Measurements from ENCODE around the gene MTMR12. TPM values are rescaled to one million over a fixed set of nuclear protein-coding genes. Genes with fewer than 3 reads are reported as not detected.

MTMR12 gene
- total and polyA plus RNA-seq, 2 of the 13 experiments (the other 11 are each of a cell fraction or from before 2014, with no cell fraction given), result 23.4 to 36.6 TPM

DNA sequence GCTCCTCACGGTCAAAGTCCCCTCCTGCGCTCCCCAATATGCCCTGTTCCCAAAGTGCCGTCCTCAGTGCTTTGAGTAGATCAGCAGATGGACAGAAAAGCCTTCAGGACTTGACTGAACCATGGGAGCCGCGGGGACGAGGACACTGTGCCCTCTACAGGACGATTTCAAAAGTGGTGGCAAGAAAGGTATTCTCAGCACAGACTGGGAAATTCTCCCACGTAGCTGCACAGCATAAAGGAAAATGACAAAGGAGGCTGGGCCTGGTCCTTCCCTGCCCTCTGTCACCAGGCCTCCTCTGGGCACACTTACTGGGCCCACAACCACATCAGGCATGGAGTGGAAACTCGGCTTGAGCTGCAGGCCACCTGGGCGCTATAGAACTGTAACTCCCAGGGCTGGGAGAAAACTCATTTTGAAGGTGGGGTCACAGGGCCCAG lies 16.7 kb upstream of the MTMR12 start (continued):
- TF ChIP-seq, protein P1, sequence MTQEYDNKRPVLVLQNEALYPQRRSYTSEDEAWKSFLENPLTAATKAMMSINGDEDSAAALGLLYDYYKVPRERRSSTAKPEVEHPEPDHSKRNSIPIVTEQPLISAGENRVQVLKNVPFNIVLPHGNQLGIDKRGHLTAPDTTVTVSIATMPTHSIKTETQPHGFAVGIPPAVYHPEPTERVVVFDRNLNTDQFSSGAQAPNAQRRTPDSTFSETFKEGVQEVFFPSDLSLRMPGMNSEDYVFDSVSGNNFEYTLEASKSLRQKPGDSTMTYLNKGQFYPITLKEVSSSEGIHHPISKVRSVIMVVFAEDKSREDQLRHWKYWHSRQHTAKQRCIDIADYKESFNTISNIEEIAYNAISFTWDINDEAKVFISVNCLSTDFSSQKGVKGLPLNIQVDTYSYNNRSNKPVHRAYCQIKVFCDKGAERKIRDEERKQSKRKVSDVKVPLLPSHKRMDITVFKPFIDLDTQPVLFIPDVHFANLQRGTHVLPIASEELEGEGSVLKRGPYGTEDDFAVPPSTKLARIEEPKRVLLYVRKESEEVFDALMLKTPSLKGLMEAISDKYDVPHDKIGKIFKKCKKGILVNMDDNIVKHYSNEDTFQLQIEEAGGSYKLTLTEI (CRISPR knock-in tag; conservative IDR thresholded peaks at IDR 0.05), result no peak
- TF ChIP-seq ZBTB7B (CRISPR knock-in tag; IDR thresholded peaks at IDR 0.05) (no peak), GTF2F1 (IDR thresholded peaks at IDR 0.05; ENCODE audit: low read length) (no peak), NFKB2 (CRISPR knock-in tag; IDR thresholded peaks at IDR 0.05; ENCODE audit: borderline replicate concordance) (no peak), ZNF510 (CRISPR knock-in tag; IDR thresholded peaks at IDR 0.05; ENCODE audit: low read depth) (no peak), ZNF605 (CRISPR knock-in tag; IDR thresholded peaks at IDR 0.05) (no peak), ZNF263 (CRISPR knock-in tag; IDR thresholded peaks at IDR 0.05) (peak; percentile 40; the same call in 1 of the 2 replicates), GATAD2A (CRISPR knock-in tag; IDR thresholded peaks at IDR 0.05) (peak; percentile 59; the same call in 1 of the 2 replicates), PHF21A (CRISPR knock-in tag; IDR thresholded peaks at IDR 0.05) (0 out of 2 replicates have a peak, but pooled peaks have one; percentile 40), FIP1L1 (IDR thresholded peaks at IDR 0.05; ENCODE audit: borderline replicate concordance, insufficient read depth, low read depth, low read length) (no peak), HNF4G (IDR thresholded peaks at IDR 0.05; ENCODE audit: borderline replicate concordance, low read depth, low read length) (no peak), HNF4G (CRISPR knock-in tag; IDR thresholded peaks at IDR 0.05; ENCODE audit: borderline replicate concordance, low read depth) (no peak), ZNF788 (CRISPR knock-in tag; IDR thresholded peaks at IDR 0.05; ENCODE audit: borderline replicate concordance) (peak; percentile 63; the same call in 1 of the 2 replicates), IRF2 (CRISPR knock-in tag; IDR thresholded peaks at IDR 0.05) (no peak), ZNF337 (CRISPR knock-in tag; IDR thresholded peaks at IDR 0.05; ENCODE audit: borderline replicate concordance, low read depth) (no peak)
- TF ChIP-seq, protein P2, sequence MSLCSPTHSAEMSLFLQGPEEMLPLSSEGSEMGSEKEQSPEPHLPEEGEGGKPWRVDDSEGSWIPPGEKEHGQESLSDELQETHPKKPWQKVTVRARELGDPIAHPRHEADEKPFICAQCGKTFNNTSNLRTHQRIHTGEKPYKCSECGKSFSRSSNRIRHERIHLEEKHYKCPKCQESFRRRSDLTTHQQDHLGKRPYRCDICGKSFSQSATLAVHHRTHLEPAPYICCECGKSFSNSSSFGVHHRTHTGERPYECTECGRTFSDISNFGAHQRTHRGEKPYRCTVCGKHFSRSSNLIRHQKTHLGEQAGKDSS (CRISPR knock-in tag; IDR thresholded peaks at IDR 0.05; ENCODE audit: borderline replicate concordance, low read depth), result peak; percentile 61; the same call in 1 of the 2 replicates
- TF ChIP-seq, protein P3, sequence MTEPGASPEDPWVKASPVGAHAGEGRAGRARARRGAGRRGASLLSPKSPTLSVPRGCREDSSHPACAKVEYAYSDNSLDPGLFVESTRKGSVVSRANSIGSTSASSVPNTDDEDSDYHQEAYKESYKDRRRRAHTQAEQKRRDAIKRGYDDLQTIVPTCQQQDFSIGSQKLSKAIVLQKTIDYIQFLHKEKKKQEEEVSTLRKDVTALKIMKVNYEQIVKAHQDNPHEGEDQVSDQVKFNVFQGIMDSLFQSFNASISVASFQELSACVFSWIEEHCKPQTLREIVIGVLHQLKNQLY (CRISPR knock-in tag; IDR thresholded peaks at IDR 0.05), result no peak
- TF ChIP-seq, protein P4, sequence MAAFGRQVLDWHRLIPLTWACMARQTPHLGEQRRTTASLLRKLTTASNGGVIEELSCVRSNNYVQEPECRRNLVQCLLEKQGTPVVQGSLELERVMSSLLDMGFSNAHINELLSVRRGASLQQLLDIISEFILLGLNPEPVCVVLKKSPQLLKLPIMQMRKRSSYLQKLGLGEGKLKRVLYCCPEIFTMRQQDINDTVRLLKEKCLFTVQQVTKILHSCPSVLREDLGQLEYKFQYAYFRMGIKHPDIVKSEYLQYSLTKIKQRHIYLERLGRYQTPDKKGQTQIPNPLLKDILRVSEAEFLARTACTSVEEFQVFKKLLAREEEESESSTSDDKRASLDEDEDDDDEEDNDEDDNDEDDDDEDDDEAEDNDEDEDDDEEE (CRISPR knock-in tag; IDR thresholded peaks at IDR 0.05), result no peak
- TF ChIP-seq, protein P5, sequence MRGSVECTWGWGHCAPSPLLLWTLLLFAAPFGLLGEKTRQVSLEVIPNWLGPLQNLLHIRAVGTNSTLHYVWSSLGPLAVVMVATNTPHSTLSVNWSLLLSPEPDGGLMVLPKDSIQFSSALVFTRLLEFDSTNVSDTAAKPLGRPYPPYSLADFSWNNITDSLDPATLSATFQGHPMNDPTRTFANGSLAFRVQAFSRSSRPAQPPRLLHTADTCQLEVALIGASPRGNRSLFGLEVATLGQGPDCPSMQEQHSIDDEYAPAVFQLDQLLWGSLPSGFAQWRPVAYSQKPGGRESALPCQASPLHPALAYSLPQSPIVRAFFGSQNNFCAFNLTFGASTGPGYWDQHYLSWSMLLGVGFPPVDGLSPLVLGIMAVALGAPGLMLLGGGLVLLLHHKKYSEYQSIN (CRISPR knock-in tag; IDR thresholded peaks at IDR 0.05; ENCODE audit: borderline replicate concordance), result no peak
- TF ChIP-seq, protein P6, sequence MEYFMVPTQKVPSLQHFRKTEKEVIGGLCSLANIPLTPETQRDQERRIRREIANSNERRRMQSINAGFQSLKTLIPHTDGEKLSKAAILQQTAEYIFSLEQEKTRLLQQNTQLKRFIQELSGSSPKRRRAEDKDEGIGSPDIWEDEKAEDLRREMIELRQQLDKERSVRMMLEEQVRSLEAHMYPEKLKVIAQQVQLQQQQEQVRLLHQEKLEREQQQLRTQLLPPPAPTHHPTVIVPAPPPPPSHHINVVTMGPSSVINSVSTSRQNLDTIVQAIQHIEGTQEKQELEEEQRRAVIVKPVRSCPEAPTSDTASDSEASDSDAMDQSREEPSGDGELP (IDR thresholded peaks at IDR 0.05; ENCODE audit: borderline replicate concordance, low read depth), result no peak
- TF ChIP-seq, protein P7, sequence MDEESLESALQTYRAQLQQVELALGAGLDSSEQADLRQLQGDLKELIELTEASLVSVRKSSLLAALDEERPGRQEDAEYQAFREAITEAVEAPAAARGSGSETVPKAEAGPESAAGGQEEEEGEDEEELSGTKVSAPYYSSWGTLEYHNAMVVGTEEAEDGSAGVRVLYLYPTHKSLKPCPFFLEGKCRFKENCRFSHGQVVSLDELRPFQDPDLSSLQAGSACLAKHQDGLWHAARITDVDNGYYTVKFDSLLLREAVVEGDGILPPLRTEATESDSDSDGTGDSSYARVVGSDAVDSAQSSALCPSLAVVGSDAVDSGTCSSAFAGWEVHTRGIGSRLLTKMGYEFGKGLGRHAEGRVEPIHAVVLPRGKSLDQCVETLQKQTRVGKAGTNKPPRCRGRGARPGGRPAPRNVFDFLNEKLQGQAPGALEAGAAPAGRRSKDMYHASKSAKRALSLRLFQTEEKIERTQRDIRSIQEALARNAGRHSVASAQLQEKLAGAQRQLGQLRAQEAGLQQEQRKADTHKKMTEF (CRISPR knock-in tag; IDR thresholded peaks at IDR 0.05), result 0 out of 2 replicates have a peak, but pooled peaks have one; percentile 24

All from HepG2 (cell line).